Hindlimb muscle (tissue), 1 donor: ENCODE measurements around the gene UQCRFS1. TPM values are rescaled to one million over a fixed set of nuclear protein-coding genes. Genes with fewer than 3 reads are reported as not detected.
"Not testable (repeated sequence)": the region's sequence is repeated elsewhere in the genome, so short reads cannot be mapped to it uniquely, and the experiment has no call there.

Experiments
- DNase-seq: peaks from one replicate; pipeline ENCODE4 v3.0.0-alpha.2; 2013
- polyA plus RNA-seq: library from polyadenylated mRNA; unstranded; fragments of 120-200 nt; gene quantifications from one replicate; pipeline ENCODE4 v1.2.1, GENCODE V29; 2013; ENCODE audit not compliant: insufficient read length

UQCRFS1 gene
- polyA plus RNA-seq, 1 donor = 31.6 TPM

- no peak for DNase-seq
These were observed 1.5 kb upstream of the UQCRFS1 start for GRCh38 chr19:29214411-29214810.

- no peak for DNase-seq
These were observed 649 bp downstream of the UQCRFS1 start for GRCh38 chr19:29212356-29212647.

GRCh38 chr19:29211562-29212355 is 1.2 kb downstream of the UQCRFS1 start:
- no peak for DNase-seq

GRCh38 chr19:29211041-29211440 is 1.9 kb downstream of the UQCRFS1 start:
- not testable (repeated sequence) for DNase-seq

GRCh38 chr19:29210502-29210901 is 2.4 kb downstream of the UQCRFS1 start:
- DNase-seq = not testable (repeated sequence)

GRCh38 chr19:29207403-29208187 is 5.4 kb downstream of the UQCRFS1 start:
- DNase-seq = not testable (repeated sequence)

- DNase-seq = no peak
These were observed 6.5 kb downstream of the UQCRFS1 start for GRCh38 chr19:29206453-29206852.

- no peak for DNase-seq
These were observed 10.7 kb downstream of the UQCRFS1 start for GRCh38 chr19:29202281-29202680.

- no peak for DNase-seq
These were observed 11.1 kb downstream of the UQCRFS1 start for GRCh38 chr19:29201855-29202254.

- DNase-seq = no peak
These were observed 18.3 kb downstream of the UQCRFS1 start for GRCh38 chr19:29194658-29195057.

GRCh38 chr19:29193155-29193554 is 19.8 kb downstream of the UQCRFS1 start:
- no peak for DNase-seq

GRCh38 chr19:29191005-29191404 is 21.9 kb downstream of the UQCRFS1 start:
- DNase-seq = no peak

GRCh38 chr19:29189033-29189360 is 24.0 kb downstream of the UQCRFS1 start:
- no peak for DNase-seq

- DNase-seq = peak; percentile 46
These were observed 24.5 kb downstream of the UQCRFS1 start for GRCh38 chr19:29188289-29189032.

- DNase-seq = peak; percentile 32
These were observed 25.3 kb downstream of the UQCRFS1 start for GRCh38 chr19:29187676-29188075.

GRCh38 chr19:29185427-29185826 is 27.5 kb downstream of the UQCRFS1 start:
- DNase-seq = no peak

GRCh38 chr19:29176981-29177754 is 35.8 kb downstream of the UQCRFS1 start:
- no peak for DNase-seq

GRCh38 chr19:29173896-29174295 is 39.1 kb downstream of the UQCRFS1 start:
- no peak for DNase-seq

GRCh38 chr19:29172302-29172701 is 40.6 kb downstream of the UQCRFS1 start:
- no peak for DNase-seq

GRCh38 chr19:29171525-29171924 is 41.4 kb downstream of the UQCRFS1 start:
- no peak for DNase-seq

- DNase-seq = no peak
These were observed 42.4 kb downstream of the UQCRFS1 start for GRCh38 chr19:29170554-29170953.

- no peak for DNase-seq
These were observed 50.3 kb downstream of the UQCRFS1 start for GRCh38 chr19:29162694-29163093.

GRCh38 chr19:29155683-29156082 is 57.3 kb downstream of the UQCRFS1 start:
- DNase-seq = no peak
